Activated CD8-positive, alpha-beta memory T cell treated with anti-CD3 and anti-CD28 coated beads, Interleukin-2, amount 50 U/mL, for 1 hour (primary cell): ENCODE data around the gene TMEM215.
"Not testable (repeated sequence)": the region's sequence is repeated elsewhere in the genome, so short reads cannot be mapped to it uniquely, and the experiment has no call there.

ENCODE experiments used
- DNase-seq: peaks from one replicate; pipeline ENCODE4 v3.0.0-alpha.2; 2020; ENCODE audit errors: extremely low read depth

The TMEM215 gene

GRCh38 chr9:32783168-32783891 lies at the start of gene TMEM215:
TSS of gene TMEM215 (plus strand) at chr9:32783540. CDS start at chr9:32784184, 644 bp downstream.
- no peak for DNase-seq

GRCh38 chr9:32735476-32735875 lies 47.9 kb upstream of the TMEM215 start:
- no peak for DNase-seq

DNA sequence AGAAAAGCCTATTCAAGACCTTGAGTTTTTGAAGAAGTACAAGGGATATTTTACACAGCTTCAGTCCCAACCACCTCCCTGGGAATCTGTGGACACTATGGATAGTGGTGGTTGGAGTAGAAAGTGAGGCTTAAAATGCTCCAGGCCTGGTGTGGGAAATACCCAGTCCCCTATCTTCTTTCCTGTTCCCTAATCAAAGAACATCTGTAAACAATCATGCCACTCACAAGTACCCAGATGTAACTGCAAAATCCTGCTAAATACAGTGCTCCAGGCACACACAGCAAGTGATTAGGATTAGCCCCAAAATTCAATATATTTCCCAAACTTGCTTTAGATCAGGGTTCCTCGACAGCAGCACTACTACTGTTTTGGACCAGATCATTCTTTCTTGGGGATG lies 46.0 kb upstream of the TMEM215 start:
- no peak for DNase-seq

DNA sequence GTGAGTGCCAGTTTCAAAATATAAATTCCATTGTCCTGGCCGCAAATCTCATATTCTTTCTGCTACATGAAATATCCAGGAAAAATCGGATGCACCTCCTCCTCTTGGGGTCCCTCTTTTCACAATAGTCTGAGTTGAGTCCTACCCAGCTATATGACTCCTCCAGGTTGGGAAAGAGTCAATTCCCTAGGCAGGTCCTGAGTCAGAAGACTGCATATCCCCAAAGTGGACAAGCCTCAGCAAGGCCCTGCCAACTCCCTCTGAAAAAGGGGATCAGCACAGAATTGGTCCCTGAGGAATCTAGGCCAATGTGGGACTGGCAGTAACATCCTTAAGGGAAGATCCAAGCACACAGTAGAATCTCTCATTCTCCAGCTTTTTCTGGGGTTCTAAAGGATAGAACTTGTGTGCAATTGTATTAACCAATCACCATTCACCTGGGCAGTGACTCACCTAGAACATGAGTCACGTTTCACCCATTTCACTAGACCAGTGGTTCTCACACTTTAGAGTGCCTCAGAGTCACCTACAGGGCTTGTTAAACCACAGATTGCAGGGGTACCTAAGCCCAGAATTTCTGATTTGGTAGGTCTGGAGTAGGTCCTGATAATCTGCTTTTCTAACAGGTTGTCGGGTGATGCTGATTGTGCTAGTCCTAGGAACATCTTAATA lies 44.7 kb upstream of the TMEM215 start:
- no peak for DNase-seq

DNA sequence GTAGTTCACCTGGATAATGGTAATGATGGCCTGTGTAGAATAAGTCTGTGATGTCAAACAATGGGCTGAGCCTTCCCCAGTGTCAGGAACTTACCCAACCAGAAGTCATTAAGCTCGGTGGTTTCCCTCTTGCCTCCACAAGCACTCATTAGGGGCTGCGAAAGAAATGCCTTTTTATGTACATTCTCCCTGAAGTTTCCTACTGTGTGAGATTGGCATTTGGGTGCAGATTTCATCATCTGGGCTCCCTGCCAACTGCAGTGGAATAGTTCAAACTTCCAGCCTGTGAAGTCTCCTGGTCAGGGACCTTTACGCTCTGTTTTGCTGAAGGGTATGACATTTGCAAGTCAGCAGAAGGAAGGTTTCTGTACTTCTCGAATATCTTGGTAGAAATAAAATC lies 41.6 kb upstream of the TMEM215 start:
- no peak for DNase-seq

- no peak for DNase-seq
These were observed 41.0 kb upstream of the TMEM215 start for GRCh38 chr9:32742296-32742695.

DNA sequence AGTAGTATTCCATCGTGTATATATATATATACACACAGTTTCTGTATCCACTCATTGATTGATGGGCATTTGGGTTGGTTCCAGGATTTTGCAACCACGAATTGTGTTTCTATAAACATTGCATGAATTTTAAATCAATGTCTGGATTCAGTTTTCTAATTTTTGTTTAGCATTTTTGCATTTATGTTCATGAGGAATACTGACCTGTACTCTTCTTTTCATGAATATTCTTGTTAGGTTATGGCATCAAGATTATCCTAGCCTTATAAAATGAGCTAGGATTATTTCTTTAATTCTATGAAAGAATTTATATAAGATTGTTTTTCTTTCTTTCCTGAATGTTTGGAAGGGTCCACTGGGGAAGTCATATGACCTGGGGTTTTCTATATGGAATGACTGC lies 35.3 kb upstream of the TMEM215 start:
- DNase-seq = no peak

GRCh38 chr9:32755730-32756129 lies 27.6 kb upstream of the TMEM215 start:
- no peak for DNase-seq

GRCh38 chr9:32764139-32764538 lies 19.2 kb upstream of the TMEM215 start:
- no peak for DNase-seq

DNA sequence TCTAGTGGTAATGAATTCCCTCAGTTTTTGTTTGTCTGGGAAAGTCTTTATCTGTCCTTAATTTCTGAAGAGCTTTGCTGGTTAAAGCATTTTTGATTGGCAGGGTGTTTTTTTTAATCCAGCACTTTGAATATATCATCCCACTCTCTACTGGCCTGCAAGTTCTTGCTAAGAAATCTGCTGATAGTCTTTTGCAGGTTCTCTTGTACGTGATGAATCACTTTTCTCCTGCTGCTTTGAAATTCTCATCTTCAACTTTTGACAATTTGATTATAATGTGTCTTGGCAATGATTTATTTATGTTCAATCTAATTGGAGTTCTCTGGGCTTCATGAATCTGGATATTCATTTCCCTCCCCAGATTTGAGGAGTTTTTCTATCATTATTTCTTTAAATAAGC lies 8.1 kb upstream of the TMEM215 start:
- DNase-seq = no peak

DNA sequence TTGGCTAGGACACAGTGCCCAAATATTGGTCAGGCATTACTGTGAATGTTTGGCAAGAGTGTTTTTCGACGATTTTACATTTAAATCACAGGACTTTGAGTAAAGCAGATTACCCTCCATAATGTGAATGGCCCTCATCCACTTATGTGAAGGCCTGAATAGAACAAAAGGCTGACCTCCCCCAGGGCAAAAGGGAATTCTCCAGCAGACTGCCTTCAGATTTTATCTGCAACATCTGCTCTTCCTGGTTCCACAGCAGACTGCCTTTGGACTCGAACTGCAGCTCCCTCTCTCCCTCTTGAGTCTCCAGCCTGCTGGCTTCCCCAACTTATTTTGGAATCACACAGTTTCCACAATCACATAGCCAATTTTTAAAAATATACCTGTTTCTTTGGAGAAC lies 7.1 kb upstream of the TMEM215 start:
- no peak for DNase-seq

DNA sequence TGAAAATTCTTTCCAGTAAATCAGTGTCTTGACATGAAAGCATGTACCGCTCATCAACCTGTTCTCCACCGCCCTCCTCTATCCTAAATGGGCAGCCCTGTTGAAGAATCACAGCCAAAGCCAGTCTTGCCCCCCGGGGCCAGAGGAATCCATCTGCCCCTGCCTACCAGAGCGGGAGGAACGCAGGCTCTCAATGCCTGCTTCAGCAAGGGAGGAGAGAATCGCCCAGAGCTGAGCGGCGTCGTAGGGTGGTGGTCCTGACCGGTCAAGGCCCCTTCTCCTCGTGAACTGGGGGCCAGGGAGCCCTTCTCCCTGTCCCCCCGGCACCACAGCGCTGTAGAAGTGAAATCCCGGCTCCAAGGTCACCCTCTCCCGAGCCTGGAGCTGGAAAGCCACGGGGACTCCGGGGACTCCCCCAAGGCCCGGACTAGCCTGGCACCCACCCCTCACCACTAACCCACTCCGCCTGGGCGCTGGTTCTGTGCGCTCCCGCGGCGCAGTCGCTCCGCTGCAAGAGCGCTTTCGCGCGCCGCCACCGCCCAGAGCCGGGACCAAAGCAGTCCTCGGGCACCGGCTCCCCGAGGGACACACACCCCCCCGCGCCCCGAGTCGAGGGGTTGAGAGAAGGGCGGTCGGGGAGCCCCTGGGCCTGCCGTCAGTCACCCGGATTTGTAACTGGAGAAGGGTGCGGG lies 718 bp upstream of the TMEM215 start:
- no peak for DNase-seq

DNA sequence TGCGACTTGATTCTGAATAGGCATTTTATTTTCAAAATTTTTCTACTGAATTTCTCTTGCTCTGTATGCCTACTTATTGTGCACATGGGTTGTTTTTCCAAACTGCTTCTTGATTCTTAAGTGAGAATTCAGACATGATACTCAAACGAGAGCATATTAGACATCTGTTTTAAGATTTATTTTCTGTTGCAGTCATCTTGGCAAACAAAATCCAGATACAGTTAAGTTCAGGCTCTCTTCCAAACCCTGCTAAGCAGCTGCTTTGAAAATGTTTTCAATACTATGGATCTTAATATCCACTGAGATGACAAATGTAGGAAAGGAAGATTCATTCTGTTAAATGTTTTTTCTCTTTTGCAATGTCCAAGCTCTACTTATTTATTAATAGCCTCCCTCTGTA lies 4.5 kb downstream of the TMEM215 start:
- no peak for DNase-seq

DNA sequence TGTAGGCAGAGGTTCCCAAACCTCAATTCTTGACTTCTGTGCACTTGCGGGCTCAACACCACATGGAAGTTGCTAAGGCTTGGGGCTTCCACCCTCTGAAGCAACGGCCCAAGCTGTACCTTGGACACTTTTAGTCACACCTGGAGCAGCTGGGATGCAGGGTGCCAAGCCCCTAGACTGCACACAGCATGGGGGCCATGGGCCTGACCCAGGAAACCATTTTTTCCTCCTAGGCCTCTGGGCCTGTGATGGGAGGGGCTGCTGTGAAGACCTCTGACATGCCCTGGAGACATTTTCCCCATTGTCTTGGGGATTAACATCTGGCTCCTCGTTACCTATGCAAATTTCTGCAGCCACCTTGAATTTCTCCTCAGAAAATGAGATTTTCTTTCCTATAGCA lies 12.7 kb downstream of the TMEM215 start:
- DNase-seq = not testable (repeated sequence)

GRCh38 chr9:32801530-32801929 lies 18.2 kb downstream of the TMEM215 start:
- DNase-seq = no peak

GRCh38 chr9:32807217-32807616 lies 23.9 kb downstream of the TMEM215 start:
- DNase-seq = no peak

GRCh38 chr9:32811246-32811645 lies 27.9 kb downstream of the TMEM215 start:
- no peak for DNase-seq

DNA sequence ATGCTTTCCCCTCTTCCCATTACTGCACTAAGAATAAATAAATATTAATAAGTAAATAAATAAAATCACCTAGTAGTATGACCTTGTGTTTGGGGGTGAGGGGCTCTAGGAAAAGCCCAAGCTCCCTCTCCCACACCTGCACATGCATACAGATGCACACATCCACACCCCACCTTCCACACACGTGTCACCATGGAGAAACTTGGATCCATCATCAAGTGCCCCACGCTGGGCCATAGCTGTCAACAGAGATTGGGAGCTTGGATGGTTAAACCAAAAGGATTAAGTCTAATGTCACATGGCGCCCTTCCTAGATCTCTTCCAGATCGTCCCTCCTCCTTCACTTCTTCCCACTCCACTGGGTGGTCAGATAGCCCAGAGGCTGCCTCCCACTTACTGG lies 37.0 kb downstream of the TMEM215 start:
- no peak for DNase-seq

- DNase-seq = no peak
These were observed 39.8 kb downstream of the TMEM215 start for GRCh38 chr9:32823101-32823500.

- no peak for DNase-seq
These were observed 40.2 kb downstream of the TMEM215 start for GRCh38 chr9:32823551-32823950.

GRCh38 chr9:32825203-32825602 lies 41.9 kb downstream of the TMEM215 start:
- no peak for DNase-seq

GRCh38 chr9:32828861-32829260 lies 45.5 kb downstream of the TMEM215 start:
- no peak for DNase-seq

GRCh38 chr9:32832346-32832745 lies 49.0 kb downstream of the TMEM215 start:
- no peak for DNase-seq
